IMR-90 (cell line): Measurements from ENCODE around the gene ILRUN. TPM values are rescaled to one million over a fixed set of nuclear protein-coding genes. Genes with fewer than 3 reads are reported as not detected.

Experiments used
- ATAC-seq: fragments of 200-7000 bp; cut with Tn5 transposase; 2 replicates; pipeline ENCODE4 v1.9.1; 2020; ENCODE audit warnings: low read depth, mild to moderate bottlenecking, moderate library complexity
- Bru-seq: library from RNA; stranded (reverse); fragments of 400-500 nt; gene quantifications from one replicate; lab custom pipeline; 2021; lab: Mats Ljungman, UMichigan
- BruChase-seq, 2 experiments: library from RNA; stranded (reverse); fragments of 400-500 nt; gene quantifications; one replicate each; lab custom pipeline; 2021; lab: Mats Ljungman, UMichigan
- BruUV-seq: library from RNA; stranded (reverse); fragments of 400-500 nt; replicated peaks from 2 replicates; lab custom pipeline; 2021; lab: Mats Ljungman, UMichigan
- CTCF ChIA-PET: fragments of 300-600 bp; formaldehyde crosslinking; extraction: SDS; loops from one replicate; lab custom pipeline; 2021; ENCODE audit warnings: antibody characterized with exemption; lab: Yijun Ruan, JAX
- POLR2A ChIA-PET: fragments of 300-600 bp; sonication (Branson Sonifier 250); formaldehyde crosslinking; loops from one replicate; lab custom pipeline; 2022; ENCODE audit warnings: antibody characterized with exemption; ENCODE audit not compliant: unreplicated experiment; lab: Charles Lee
- DNase-seq: peaks from one replicate; pipeline ENCODE4 v3.0.0; 2013
- H2AFZ ChIP-seq: replicated peaks from 2 replicates; pipeline ENCODE3; 2013; ENCODE audit warnings: low read length, mild to moderate bottlenecking; ENCODE audit not compliant: poor library complexity
- H2AK5ac ChIP-seq: 2 replicates; pipeline ENCODE4 v1.6.1; 2013; ENCODE audit warnings: low read depth, low read length, inconsistent platforms
- H2AK9ac ChIP-seq: replicated peaks from 2 replicates; pipeline ENCODE3; 2013; ENCODE audit warnings: mild to moderate bottlenecking, low read depth, low read length, moderate library complexity; ENCODE audit not compliant: poor library complexity
- H2BK120ac ChIP-seq: 2 replicates; pipeline ENCODE4 v1.6.1; 2013; ENCODE audit warnings: low read depth, low read length, inconsistent platforms
- H2BK15ac ChIP-seq: 3 replicates; pipeline ENCODE4 v1.6.1; 2013; ENCODE audit warnings: low read depth, low read length, inconsistent platforms
- H2BK20ac ChIP-seq: 2 replicates; pipeline ENCODE4 v1.6.1; 2013; ENCODE audit warnings: low read depth, mild to moderate bottlenecking, inconsistent platforms, low read length, moderate library complexity
- H2BK5ac ChIP-seq: 2 replicates; pipeline ENCODE4 v1.6.1; 2013; ENCODE audit warnings: mild to moderate bottlenecking, low read depth, low read length, inconsistent platforms; ENCODE audit not compliant: poor library complexity, severe bottlenecking
- H3K14ac ChIP-seq: replicated peaks from 2 replicates; pipeline ENCODE4 v1.6.1; 2013; ENCODE audit warnings: low read depth, low read length, inconsistent platforms
- H3K18ac ChIP-seq: 2 replicates; pipeline ENCODE4 v1.6.1; 2013; ENCODE audit warnings: low read depth, low read length, control low read depth
- H3K23ac ChIP-seq: 2 replicates; pipeline ENCODE4 v1.6.1; 2013; ENCODE audit warnings: low read depth, low read length, inconsistent platforms
- H3K27ac ChIP-seq: 2 replicates; pipeline ENCODE4 v1.5.1; 2013; ENCODE audit warnings: mild to moderate bottlenecking, control low read depth, low read length; ENCODE audit not compliant: insufficient read depth
- H3K27me3 ChIP-seq: 2 replicates; pipeline ENCODE4 v1.6.1; 2013; ENCODE audit warnings: low read length; ENCODE audit not compliant: control insufficient read depth, insufficient read depth
- H3K36me3 ChIP-seq: 2 replicates; pipeline ENCODE4 v1.6.1; 2013; ENCODE audit warnings: low read length, mixed read lengths; ENCODE audit not compliant: control insufficient read depth, insufficient read depth
- H3K4ac ChIP-seq: 2 replicates; pipeline ENCODE4 v1.6.1; 2013; ENCODE audit warnings: low read depth, low read length, inconsistent platforms
- H3K4me1 ChIP-seq: 2 replicates; pipeline ENCODE4 v1.6.1; 2013; ENCODE audit warnings: low read length, mixed read lengths; ENCODE audit not compliant: control insufficient read depth, insufficient read depth
- H3K4me2 ChIP-seq: 2 replicates; pipeline ENCODE4 v1.6.1; 2013; ENCODE audit warnings: low read depth, mild to moderate bottlenecking, control low read depth, low read length, moderate library complexity
- H3K4me3 ChIP-seq: 2 replicates; pipeline ENCODE4 v1.5.1; 2013; ENCODE audit warnings: low read depth, mild to moderate bottlenecking, control low read depth, low read length, moderate library complexity; ENCODE audit not compliant: insufficient read depth
- H3K56ac ChIP-seq: 2 replicates; pipeline ENCODE4 v1.6.1; 2013; ENCODE audit warnings: low read length, inconsistent platforms; ENCODE audit not compliant: insufficient read depth; ENCODE audit errors: extremely low read depth
- H3K79me1 ChIP-seq, 2 experiments: 2 replicates each; pipeline ENCODE4 v1.6.1; 2013; ENCODE audit warnings: low read length in 2 of 2, inconsistent platforms in 1 of 2, low read depth in 1 of 2
- H3K9ac ChIP-seq: 2 replicates; pipeline ENCODE4 v1.6.1; 2013; ENCODE audit warnings: low read depth, low read length, control low read depth
- H3K9me1 ChIP-seq: 2 replicates; pipeline ENCODE4 v1.6.1; 2013; ENCODE audit warnings: low read length, inconsistent platforms; ENCODE audit not compliant: insufficient read depth
- H3K9me3 ChIP-seq: 2 replicates; pipeline ENCODE4 v1.6.1; 2013; ENCODE audit warnings: low read length; ENCODE audit not compliant: control insufficient read depth, insufficient read depth
- H4K20me1 ChIP-seq: 2 replicates; pipeline ENCODE4 v1.6.1; 2013; ENCODE audit warnings: low read length, inconsistent platforms; ENCODE audit not compliant: insufficient read depth
- H4K5ac ChIP-seq: 2 replicates; pipeline ENCODE4 v1.6.1; 2013; ENCODE audit warnings: mild to moderate bottlenecking, low read depth, low read length, control low read depth
- H4K8ac ChIP-seq, 2 experiments: 2 replicates each; pipeline ENCODE4 v1.6.1; 2013; ENCODE audit warnings: low read depth in 2 of 2, low read length in 2 of 2, control low read depth in 1 of 2, inconsistent platforms in 1 of 2
- H4K91ac ChIP-seq: 2 replicates; pipeline ENCODE4 v1.6.1; 2013; ENCODE audit warnings: low read depth, low read length, inconsistent platforms; ENCODE audit not compliant: insufficient read depth
- CEBPB ChIP-seq: IDR thresholded peaks from 2 replicates; pipeline ENCODE4 v1.6.1; 2012; ENCODE audit warnings: low read depth, low read length, improper control_type of control experiment
- CHD1 ChIP-seq: IDR thresholded peaks from 2 replicates; pipeline ENCODE4 v1.6.1; 2012; ENCODE audit warnings: low read depth, low read length, improper control_type of control experiment
- CTCF ChIP-seq: conservative IDR thresholded peaks from 2 replicates; pipeline ENCODE4 v1.5.1; 2012; ENCODE audit warnings: mild to moderate bottlenecking, low read depth, low read length, improper control_type of control experiment
- ELK1 ChIP-seq: fragments of 150-350 bp; IDR thresholded peaks from 2 replicates; pipeline ENCODE4 v1.6.1; 2016; ENCODE audit warnings: low read depth, mild to moderate bottlenecking, low read length, moderate library complexity, borderline replicate concordance
- MAZ ChIP-seq: IDR thresholded peaks from 2 replicates; pipeline ENCODE4 v1.6.1; 2012; ENCODE audit warnings: low read depth, mild to moderate bottlenecking, low read length, improper control_type of control experiment, moderate library complexity, borderline replicate concordance
- MXI1 ChIP-seq: IDR thresholded peaks from 2 replicates; pipeline ENCODE4 v1.6.1; 2012; ENCODE audit warnings: low read depth, mild to moderate bottlenecking, low read length, moderate library complexity, borderline replicate concordance
- POLR2A ChIP-seq: IDR thresholded peaks from 2 replicates; pipeline ENCODE4 v1.6.1; 2012; ENCODE audit warnings: mild to moderate bottlenecking, low read depth, low read length
- RCOR1 ChIP-seq: IDR thresholded peaks from 2 replicates; pipeline ENCODE4 v1.6.1; 2012; ENCODE audit warnings: mild to moderate bottlenecking, low read length, improper control_type of control experiment; ENCODE audit not compliant: insufficient replicate concordance
- RFX5 ChIP-seq: IDR thresholded peaks from 2 replicates; pipeline ENCODE4 v1.8.0; 2012; ENCODE audit warnings: low read depth, mild to moderate bottlenecking, low read length, moderate library complexity
- USF2 ChIP-seq: fragments of 150-350 bp; IDR thresholded peaks from 2 replicates; pipeline ENCODE4 v1.6.1; 2017; ENCODE audit warnings: mild to moderate bottlenecking, antibody characterized with exemption, low read length, low read depth
- WGBS, 2 experiments: methylation state at CpG; one replicate each; pipeline versions ENCODE4 v1.1.5 to v1.1.7; 2013; ENCODE audit warnings: missing lambda C conversion rate in 2 of 2; ENCODE audit not compliant: insufficient read length in 1 of 2; ENCODE audit errors: extremely low coverage in 2 of 2; 5-methylcytosine and 5-hydroxymethylcytosine counted together
- dilution Hi-C: fragments of 300-500 bp; cut with HindIII; formaldehyde crosslinking; loops from one replicate; pipeline ENCODE4 v1.14.3; 2018; ENCODE audit warnings: low sequenced_read_pairs; ENCODE audit not compliant: unreplicated experiment
- in situ Hi-C: fragments of 300-500 bp; cut with MboI; formaldehyde crosslinking; loops from 3 replicates; pipeline ENCODE4 v1.14.3; 2019; ENCODE audit warnings: low sequenced_read_pairs, inconsistent platforms, mixed read lengths
- intact Hi-C: fragments of 100-400 bp; cut with micrococcal nuclease; formaldehyde crosslinking; loops from 2 replicates; pipeline ENCODE4 v1.10.0; 2022
- long read RNA-seq: library from polyadenylated mRNA; unstranded; transcript quantifications from one replicate; pipeline ENCODE4 v2.0.0, GENCODE V29; 2021; ENCODE audit not compliant: unreplicated experiment
- polyA plus RNA-seq, 3 experiments: library from polyadenylated mRNA; depleted of rRNA; stranded (reverse); fragments of >200 nt; gene quantifications; 2 replicates each; pipeline ENCODE4 v1.2.3, GENCODE V29; 2012; ENCODE audit warnings: low replicate concordance in 1 of 3
- total RNA-seq: library from RNA; depleted of rRNA; stranded (reverse); fragments of >200 nt; gene quantifications from 2 replicates; pipeline ENCODE4 v1.2.3, GENCODE V29; 2012; rRNA removed

Gene ILRUN
- 29.9 and 32.2 TPM in 2 replicates for total RNA-seq
- polyA plus RNA-seq (2012; rRNA removed) = 25.4 and 26.0 TPM in 2 replicates
- polyA plus RNA-seq (2012; cell fraction: cytosol; rRNA removed) = 16.3 and 17.2 TPM in 2 replicates
- 9.8 and 15.3 TPM in 2 replicates for polyA plus RNA-seq (2012; cell fraction: nucleus; rRNA removed; ENCODE audit: low replicate concordance)
- Bru-seq, nascent RNA = percentile 86 among the genes with signal in this experiment
- percentile 88 among the genes with signal in this experiment for BruChase-seq, experiment 1, labeled RNA remaining after a 6-hour chase
- BruChase-seq, experiment 2, labeled RNA remaining after a 2-hour chase = percentile 83 among the genes with signal in this experiment
- long read RNA-seq, full-length matches to known transcripts = 16 of 35 reads
- long read RNA-seq, partial matches to known transcripts = 2 of 35 reads
- long read RNA-seq, other reads (novel, unspliced or antisense) = 17 of 35 reads

GRCh38 chr6:34696739-34697543 lies at the start of gene ILRUN:
Gene ILRUN, minus strand, starts transcription at chr6:34696767. Its CDS starts 164 bp downstream, at chr6:34696603.
- Histone ChIP-seq H3K4me3 (peak within 1 kb of the TSS; percentile 89), H3K27me3 (no peaks in the 10 kb centered on the region), H2BK20ac (peak within 1 kb of the TSS; percentile 41; the same call in 1 of the 2 replicates), H3K23ac (peak within 1 kb of the TSS; percentile 99), H3K9ac (peak within 1 kb of the TSS; percentile 89), H3K4me2 (peak within 1 kb of the TSS; percentile 98), H3K9me3 (no peaks in the 10 kb centered on the region), H2AFZ (peak within 1 kb of the TSS; percentile 92), H2AK9ac (peak within 1 kb of the TSS; percentile 100), H2BK15ac (peak within 1 kb of the TSS; percentile 74; the same call in 1 of the 3 replicates), H2BK5ac (peak within 1 kb of the TSS; percentile 86), H2AK5ac (peak within 1 kb of the TSS; percentile 85), H4K20me1 (peaks cover 42% of the 10 kb centered on the region), H4K8ac (peak within 1 kb of the TSS; percentile 91 to 96), H3K4ac (peak within 1 kb of the TSS; percentile 91), H3K27ac (peak within 1 kb of the TSS; percentile 95), H2BK120ac (peak within 1 kb of the TSS; percentile 81), H3K18ac (peak within 1 kb of the TSS; percentile 84), H4K5ac (peak within 1 kb of the TSS; percentile 97), H3K9me1 (peaks cover 15% of the 10 kb centered on the region; the same call in 1 of the 2 replicates), H4K91ac (peak within 1 kb of the TSS; percentile 88), H3K36me3 (no peaks in the 10 kb centered on the region), H3K14ac (peak within 1 kb of the TSS; percentile 98), H3K79me1 (peaks cover 11 to 46% of the 10 kb centered on the region in 2 experiments; a peak in 3 of 4 replicates), H3K4me1 (peaks cover 4% of the 10 kb centered on the region; the same call in 1 of the 2 replicates), H3K56ac (peak within 1 kb of the TSS; percentile 89)
- ChIA-PET POLR2A (interaction anchor here (0.6 kb wide), 1 partner anchor 1905 kb away, joined by 12 read pairs; no protein-coding TSS in a partner anchor), CTCF (no interaction called here)
- DNase-seq (peak; percentile 92), ATAC-seq (peak; percentile 97)
- intact Hi-C loops = loop anchor here (2.0 to 5.0 kb wide), 2 partner anchors 60 to 90 kb away; partner anchors contain the start of gene SNRPC
- no TSS peak for BruUV-seq
- in situ Hi-C loops = no loop called here
- dilution Hi-C loops = no loop called here
- WGBS, 2 experiments = no CpG with 5 or more reads among the region's 49 CpGs
- TF ChIP-seq MXI1 = no peak
- TF ChIP-seq CEBPB = peak; percentile 43; the same call in 1 of the 2 replicates
- TF ChIP-seq ELK1 = no peak
- TF ChIP-seq POLR2A = no peak
- TF ChIP-seq USF2 = peak; percentile 78
- no peak for TF ChIP-seq RCOR1
- no peak for TF ChIP-seq RFX5
- TF ChIP-seq CTCF = no peak
- TF ChIP-seq MAZ = peak; percentile 75
- no peak for TF ChIP-seq CHD1
